GM12875 (cell line): Measurements from ENCODE around the gene MBOAT2.

ENCODE experiments used
- H3K4me3 ChIP-seq: one replicate; pipeline ENCODE4 v1.5.1; 2011; ENCODE audit warnings: low read depth, low read length, control low read depth
- CTCF ChIP-seq: IDR thresholded peaks from 2 replicates; pipeline ENCODE4 v1.5.1; 2011; ENCODE audit warnings: low read depth, mild to moderate bottlenecking, control low read depth, inconsistent platforms, low read length, moderate library complexity, borderline replicate concordance; ENCODE audit not compliant: insufficient read depth

The MBOAT2 gene

GRCh38 chr2:8858264-8858663 lies 145.2 kb downstream of the MBOAT2 start:
- no peak for TF ChIP-seq CTCF
- H3K4me3 ChIP-seq: no peak overlapping the region

GRCh38 chr2:8857709-8858108 lies 145.8 kb downstream of the MBOAT2 start:
- no peak overlapping the region for H3K4me3 ChIP-seq
- no peak for TF ChIP-seq CTCF

- H3K4me3 ChIP-seq: no peak overlapping the region
- no peak for TF ChIP-seq CTCF
Observed at GRCh38 chr2:8856176-8856575, 147.3 kb downstream of the MBOAT2 start.

- TF ChIP-seq CTCF: no peak
- H3K4me3 ChIP-seq: no peak overlapping the region
Observed at GRCh38 chr2:8855010-8855409, 148.5 kb downstream of the MBOAT2 start.

GRCh38 chr2:8853426-8853825 lies 150.1 kb downstream of the MBOAT2 start:
- TF ChIP-seq CTCF: no peak

GRCh38 chr2:8851811-8852560 lies 151.5 kb downstream of the MBOAT2 start:
- TF ChIP-seq CTCF: no peak
- H3K4me3 ChIP-seq: no peak overlapping the region

More at GRCh38 chr2:8853426-8853825, 150.1 kb downstream of the MBOAT2 start:
- H3K4me3 ChIP-seq: no peak overlapping the region

GRCh38 chr2:8850845-8851487 lies 152.5 kb downstream of the MBOAT2 start:
- no peak for TF ChIP-seq CTCF
- H3K4me3 ChIP-seq: no peak overlapping the region
